SJCRH30 (cell line): ENCODE results near the gene ACP1. TPM values are rescaled to one million over a fixed set of nuclear protein-coding genes. Genes with fewer than 3 reads are reported as not detected.

Experiments
- DNase-seq, 2 experiments: peaks; one replicate each; pipeline ENCODE4 v3.0.0-alpha.2; 2015 to 2020
- H3K27ac ChIP-seq: fragments of 250-450 bp; sonication (Bioruptor Pico); 2 replicates; pipeline ENCODE4 v1.5.1; 2020; ENCODE audit warnings: mild to moderate bottlenecking, moderate library complexity
- H3K27me3 ChIP-seq: fragments of 250-450 bp; sonication (Bioruptor Pico); 2 replicates; pipeline ENCODE4 v1.5.1; 2020; ENCODE audit warnings: mild to moderate bottlenecking, moderate library complexity
- H3K36me3 ChIP-seq: fragments of 250-450 bp; sonication (Bioruptor Pico); 2 replicates; pipeline ENCODE4 v1.5.1; 2020; ENCODE audit warnings: mild to moderate bottlenecking, moderate library complexity
- H3K4me1 ChIP-seq: fragments of 250-450 bp; sonication (Bioruptor Pico); 2 replicates; pipeline ENCODE4 v1.5.1; 2020; ENCODE audit warnings: mild to moderate bottlenecking, moderate library complexity
- H3K4me3 ChIP-seq: fragments of 250-450 bp; sonication (Bioruptor Pico); 2 replicates; pipeline ENCODE4 v1.5.1; 2020; ENCODE audit warnings: mild to moderate bottlenecking, moderate library complexity
- H3K9me3 ChIP-seq: fragments of 250-450 bp; sonication (Bioruptor Pico); replicated peaks from 2 replicates; pipeline ENCODE4 v1.5.1; 2020; ENCODE audit warnings: mild to moderate bottlenecking, moderate library complexity
- total RNA-seq: library from RNA; depleted of rRNA; stranded (reverse); fragments of >200 nt; shearing (Covaris generic); gene quantifications from 2 replicates; pipeline ENCODE4 v1.2.3, GENCODE V29; 2014

ACP1 gene
- total RNA-seq, 1 experiment from 2014 or later: 244 TPM

DNA sequence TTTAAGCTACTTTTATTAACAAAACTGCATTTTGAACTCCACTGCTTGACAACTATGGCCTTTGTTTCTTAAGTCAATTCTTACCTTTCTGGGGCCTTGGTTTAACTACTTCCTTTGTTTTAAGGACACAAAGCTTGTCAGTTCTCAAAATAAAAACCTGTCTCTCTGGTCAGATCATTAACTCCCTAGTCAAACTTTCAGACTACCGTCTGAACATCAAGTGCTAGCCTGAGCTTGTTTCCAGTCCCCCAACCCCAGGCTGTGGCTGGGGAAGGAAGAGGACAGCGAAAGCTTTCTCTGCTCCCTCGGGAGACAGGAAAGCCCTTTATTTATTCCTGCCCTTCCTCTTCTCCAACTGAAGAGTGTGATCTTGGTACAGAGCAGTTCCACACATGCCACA lies 2.6 kb upstream of the ACP1 start:
- Histone ChIP-seq H3K4me1 (0 out of 2 replicates have a peak, but pooled peaks cover 6% of the 10 kb centered on the region), H3K36me3 (no peaks in the 10 kb centered on the region; the same call in 1 of the 2 replicates), H3K4me3 (no peak overlapping the region), H3K27me3 (no peaks in the 10 kb centered on the region), H3K27ac (no peak overlapping the region), H3K9me3 (no peaks in the 10 kb centered on the region; the same call in 1 of the 2 replicates)
- no peak for DNase-seq

DNA sequence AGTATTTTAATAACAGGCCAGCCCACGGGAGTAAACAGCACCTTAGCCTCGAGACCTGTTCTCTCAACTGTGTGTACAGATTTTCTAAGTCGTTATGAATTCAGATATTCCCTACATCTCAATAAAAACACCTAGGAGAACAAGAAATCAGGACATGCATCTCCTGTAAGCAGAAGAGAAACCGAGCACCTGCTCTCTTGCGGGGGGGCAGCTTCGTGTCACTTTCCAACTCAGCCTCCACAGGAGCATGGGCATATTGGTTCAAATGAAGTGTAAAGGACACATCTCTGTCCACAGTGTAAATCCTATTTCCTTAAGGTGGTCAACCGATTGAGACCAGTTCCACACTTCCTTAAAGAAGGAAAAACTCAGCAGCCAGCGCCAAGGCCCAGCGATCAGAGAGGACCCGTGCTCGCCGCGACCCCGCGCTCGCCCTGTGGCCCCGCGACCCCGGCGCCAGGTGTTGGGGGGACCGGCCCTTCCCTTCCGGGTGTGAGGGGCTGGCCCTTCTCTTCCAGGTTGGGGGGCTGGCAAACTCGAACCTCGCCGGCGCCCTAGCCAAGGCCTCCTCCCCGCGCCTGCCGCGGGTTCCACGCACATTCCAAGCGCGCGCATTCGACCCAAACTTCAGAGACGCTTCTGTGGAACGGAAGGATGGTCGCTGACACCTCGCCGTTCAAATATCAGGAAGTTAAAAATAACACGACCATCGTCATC lies 1.6 kb upstream of the ACP1 start:
- Histone ChIP-seq H3K27me3 (no peaks in the 10 kb centered on the region), H3K4me3 (no peak overlapping the region), H3K4me1 (0 out of 2 replicates have a peak, but pooled peaks cover 6% of the 10 kb centered on the region), H3K27ac (no peak overlapping the region), H3K36me3 (no peaks in the 10 kb centered on the region; the same call in 1 of the 2 replicates), H3K9me3 (no peaks in the 10 kb centered on the region)
- no peak for DNase-seq

DNA sequence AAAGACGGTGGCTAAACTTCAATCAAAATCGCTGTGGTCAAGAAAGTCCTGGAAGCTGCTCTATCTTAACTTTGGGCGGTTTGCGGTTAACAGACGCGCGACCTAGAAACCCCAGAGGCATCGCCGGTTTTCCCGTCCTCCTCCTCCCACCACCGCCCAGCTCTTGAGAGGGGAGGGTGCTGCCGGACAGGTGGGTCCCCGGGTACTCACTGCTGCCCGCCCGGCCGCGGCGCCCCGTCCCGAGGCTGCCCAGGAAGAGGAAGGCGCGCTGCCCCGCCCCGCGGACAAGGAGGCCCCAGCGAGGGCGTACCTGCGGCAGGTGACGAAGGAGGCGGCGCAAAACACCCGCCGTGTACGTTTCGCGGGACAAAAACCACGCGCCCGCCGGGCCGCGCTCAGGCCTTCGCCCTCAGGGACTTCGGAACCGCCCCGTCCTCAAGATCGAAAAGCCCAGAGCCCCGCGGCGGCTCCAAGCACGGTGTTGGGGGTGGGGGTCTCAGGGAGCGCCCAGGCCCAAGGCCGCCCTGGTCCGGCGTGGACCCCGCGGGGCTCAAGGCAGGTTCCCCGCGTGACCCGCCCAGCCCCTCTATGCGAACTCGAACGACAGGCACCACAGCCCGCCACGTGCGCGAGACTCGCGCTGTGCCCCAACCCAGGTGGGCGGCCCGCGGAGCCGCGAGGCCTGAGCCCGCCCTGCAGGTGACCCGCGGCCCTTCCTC lies 814 bp upstream of the ACP1 start, which contains the start of gene SH3YL1:
Gene SH3YL1, minus strand, starts transcription at position 259 of the 719 bp plus-strand sequence. Its CDS starts 48 bp downstream, at position 211.
- peak within 1 kb of the TSS; percentile 81 for H3K27ac ChIP-seq
- H3K4me1 ChIP-seq: 0 out of 2 replicates have a peak, but pooled peaks cover 6% of the 10 kb centered on the region
- H3K4me3 ChIP-seq: peak within 1 kb of the TSS; percentile 95
- H3K27me3 ChIP-seq: no peaks in the 10 kb centered on the region
- no peaks in the 10 kb centered on the region for H3K9me3 ChIP-seq
- H3K36me3 ChIP-seq: no peaks in the 10 kb centered on the region; the same call in 1 of the 2 replicates
- no peak for DNase-seq

DNA sequence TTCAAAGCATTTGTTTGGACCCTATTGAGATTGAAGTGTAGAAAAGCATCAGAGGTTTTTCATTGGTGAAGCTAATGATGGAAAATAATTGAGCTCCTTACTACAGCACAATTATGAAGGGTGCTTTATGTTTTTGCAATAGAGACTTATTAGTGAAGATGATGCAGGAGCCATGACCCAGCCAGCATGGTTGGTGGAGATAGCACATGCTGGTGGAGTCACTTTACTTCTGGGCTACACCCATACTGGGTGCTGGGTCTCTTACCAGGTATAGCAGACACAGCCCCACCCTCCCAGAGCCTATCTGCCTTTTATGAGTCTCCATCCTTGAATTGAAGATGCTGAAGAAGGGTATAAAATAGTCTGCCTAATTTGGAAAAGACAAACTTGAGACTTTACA lies 3.6 kb downstream of the ACP1 start:
- Histone ChIP-seq H3K27me3 (no peaks in the 10 kb centered on the region), H3K36me3 (peaks cover 20% of the 10 kb centered on the region), H3K4me3 (no peak overlapping the region), H3K27ac (no peak overlapping the region), H3K4me1 (0 out of 2 replicates have a peak, but pooled peaks cover 6% of the 10 kb centered on the region), H3K9me3 (no peaks in the 10 kb centered on the region)
- DNase-seq: no peak

DNA sequence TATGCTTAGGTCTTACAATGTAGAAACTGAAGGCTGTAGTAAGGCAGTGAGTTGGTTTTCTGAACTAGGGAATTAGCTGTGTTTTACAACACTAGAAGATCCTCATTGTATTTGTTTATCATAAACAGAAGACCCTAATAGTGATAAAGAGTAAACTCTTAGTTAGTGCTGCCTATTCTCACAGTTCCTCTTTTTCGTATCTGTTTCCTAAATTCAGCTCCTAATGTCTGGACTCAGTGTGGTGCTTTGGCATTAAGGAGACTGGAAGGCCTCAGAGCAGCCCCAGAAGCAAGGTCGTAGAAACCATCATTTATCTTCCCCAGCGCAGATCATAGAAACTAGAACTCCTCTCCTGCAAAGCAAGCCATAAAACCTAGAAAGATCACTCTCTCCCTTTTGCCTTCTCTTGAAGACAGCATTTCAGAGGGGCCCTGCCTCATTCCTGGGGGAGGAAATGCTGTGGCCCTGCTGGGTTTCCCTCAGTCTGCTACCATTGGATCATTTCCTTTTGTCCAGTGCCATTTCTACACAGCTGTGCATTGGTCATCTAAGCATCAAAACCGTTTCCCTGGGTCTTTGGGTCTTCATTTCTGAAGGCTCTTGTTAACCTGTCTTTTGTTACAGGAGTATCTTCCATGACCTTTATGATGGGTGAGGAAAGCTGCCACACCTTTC lies 4.7 kb downstream of the ACP1 start:
- no peak overlapping the region for H3K27ac ChIP-seq
- 0 out of 2 replicates have a peak, but pooled peaks cover 6% of the 10 kb centered on the region for H3K4me1 ChIP-seq
- no peak for DNase-seq
- peaks cover 29% of the 10 kb centered on the region for H3K36me3 ChIP-seq
- H3K4me3 ChIP-seq: no peak overlapping the region
- H3K27me3 ChIP-seq: no peaks in the 10 kb centered on the region
- H3K9me3 ChIP-seq: no peaks in the 10 kb centered on the region

DNA sequence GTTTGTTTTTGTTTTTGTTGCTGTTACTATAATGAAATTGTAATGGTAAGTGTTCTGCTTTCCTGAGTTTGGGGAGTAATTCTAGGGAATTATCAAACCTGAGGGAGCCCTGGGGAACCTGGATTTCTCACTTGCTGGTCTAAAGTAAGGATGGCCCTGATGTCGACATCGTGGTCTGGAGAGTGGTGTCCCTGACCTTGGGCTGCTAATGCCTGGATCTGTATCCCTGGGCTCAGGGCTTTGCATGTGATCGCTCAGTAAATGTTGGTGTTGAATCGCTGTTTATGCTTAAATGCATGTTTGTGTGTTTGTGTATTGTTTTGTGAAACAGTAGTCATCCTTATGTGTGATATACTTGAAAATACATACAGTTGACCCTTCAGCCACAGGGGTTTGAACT lies 6.1 kb downstream of the ACP1 start:
- Histone ChIP-seq H3K27ac (no peak overlapping the region), H3K4me1 (0 out of 2 replicates have a peak, but pooled peaks cover 3% of the 10 kb centered on the region), H3K27me3 (no peaks in the 10 kb centered on the region), H3K9me3 (no peaks in the 10 kb centered on the region), H3K4me3 (no peak overlapping the region), H3K36me3 (peaks cover 41% of the 10 kb centered on the region)
- no peak for DNase-seq

DNA sequence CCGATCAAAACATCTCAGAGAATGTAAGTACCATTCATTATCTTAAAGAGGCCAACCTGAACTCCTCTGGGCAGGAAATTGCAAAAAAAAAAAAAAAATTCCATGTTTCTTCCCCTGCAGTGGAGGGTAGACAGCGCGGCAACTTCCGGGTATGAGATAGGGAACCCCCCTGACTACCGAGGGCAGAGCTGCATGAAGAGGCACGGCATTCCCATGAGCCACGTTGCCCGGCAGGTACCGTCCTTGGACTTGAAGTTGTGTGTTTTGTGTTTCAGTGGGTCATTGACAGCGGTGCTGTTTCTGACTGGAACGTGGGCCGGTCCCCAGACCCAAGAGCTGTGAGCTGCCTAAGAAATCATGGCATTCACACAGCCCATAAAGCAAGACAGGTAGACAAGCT lies 7.2 kb downstream of the ACP1 start:
- H3K9me3 ChIP-seq: no peaks in the 10 kb centered on the region
- no peak overlapping the region for H3K4me3 ChIP-seq
- peaks cover 50% of the 10 kb centered on the region for H3K36me3 ChIP-seq
- DNase-seq: no peak
- H3K27me3 ChIP-seq: no peaks in the 10 kb centered on the region
- H3K4me1 ChIP-seq: no peaks in the 10 kb centered on the region
- H3K27ac ChIP-seq: no peak overlapping the region

DNA sequence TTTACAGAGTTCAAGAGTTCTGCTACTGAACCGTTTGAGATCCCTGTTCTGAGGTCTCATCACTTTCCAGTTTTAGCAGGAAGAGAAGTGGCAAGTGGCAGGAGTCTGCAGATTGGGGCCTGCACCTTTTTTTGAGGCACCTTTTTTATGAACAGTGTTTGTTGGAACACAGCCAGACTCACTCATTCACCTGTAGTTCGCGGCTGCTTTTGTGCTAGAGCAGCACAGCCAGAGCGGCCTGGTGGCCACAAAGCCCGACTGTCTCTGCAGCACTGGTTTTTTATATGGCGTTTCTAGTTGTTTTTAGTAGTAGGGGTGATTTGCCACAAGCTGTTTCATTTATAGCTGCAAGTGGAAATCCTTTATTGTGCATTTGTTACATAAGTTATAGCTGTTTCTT lies 8.6 kb downstream of the ACP1 start:
- no peaks in the 10 kb centered on the region for H3K27me3 ChIP-seq
- no peak overlapping the region for H3K4me3 ChIP-seq
- peaks cover 61% of the 10 kb centered on the region for H3K36me3 ChIP-seq
- no peak for DNase-seq
- no peaks in the 10 kb centered on the region for H3K9me3 ChIP-seq
- no peaks in the 10 kb centered on the region for H3K4me1 ChIP-seq
- H3K27ac ChIP-seq: no peak overlapping the region

DNA sequence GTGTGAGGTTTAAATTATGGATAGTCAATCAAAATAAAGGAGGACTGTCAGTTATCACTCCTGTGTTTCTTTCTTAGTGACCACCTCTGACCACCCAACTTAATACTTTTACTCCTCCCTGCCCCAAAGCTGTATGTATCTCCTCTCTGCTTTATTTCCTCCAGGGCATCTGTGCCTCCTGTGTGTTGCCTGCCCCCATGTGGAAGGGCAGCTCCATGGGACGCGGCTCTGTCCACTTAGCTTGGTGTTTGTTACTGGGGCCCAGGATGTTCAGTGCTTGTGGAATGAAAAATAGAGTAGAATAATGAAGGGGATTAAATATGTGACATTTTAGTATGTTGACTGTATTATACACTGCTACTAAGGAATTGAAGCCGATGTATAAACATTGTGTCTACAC lies 9.8 kb downstream of the ACP1 start:
- Histone ChIP-seq H3K4me3 (no peak overlapping the region), H3K4me1 (no peaks in the 10 kb centered on the region), H3K27ac (no peak overlapping the region), H3K9me3 (no peaks in the 10 kb centered on the region), H3K27me3 (no peaks in the 10 kb centered on the region), H3K36me3 (peaks cover 71% of the 10 kb centered on the region)
- DNase-seq: no peak

DNA sequence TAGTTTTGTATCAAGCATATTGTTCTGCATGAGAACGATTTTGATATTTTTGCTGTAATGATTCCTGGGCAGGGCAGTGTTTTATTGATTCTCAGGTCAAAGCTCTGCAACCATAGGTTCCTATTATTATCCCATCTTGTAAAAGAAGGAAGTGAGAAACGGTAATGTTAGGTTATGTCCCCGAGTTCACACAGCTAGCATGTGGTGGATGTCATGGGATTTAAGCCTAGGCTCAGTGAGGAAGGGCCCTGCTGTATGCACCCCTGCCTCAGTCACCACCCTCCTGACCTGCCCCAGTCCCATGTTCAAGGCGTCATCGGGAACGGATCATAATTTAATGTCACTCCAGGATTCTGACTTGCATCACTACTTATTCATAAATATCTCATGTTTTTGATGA lies 10.7 kb downstream of the ACP1 start:
- no peaks in the 10 kb centered on the region for H3K27me3 ChIP-seq
- peaks cover 74% of the 10 kb centered on the region for H3K36me3 ChIP-seq
- no peaks in the 10 kb centered on the region for H3K4me1 ChIP-seq
- no peak overlapping the region for H3K4me3 ChIP-seq
- no peak for DNase-seq
- H3K27ac ChIP-seq: no peak overlapping the region
- H3K9me3 ChIP-seq: no peaks in the 10 kb centered on the region

DNA sequence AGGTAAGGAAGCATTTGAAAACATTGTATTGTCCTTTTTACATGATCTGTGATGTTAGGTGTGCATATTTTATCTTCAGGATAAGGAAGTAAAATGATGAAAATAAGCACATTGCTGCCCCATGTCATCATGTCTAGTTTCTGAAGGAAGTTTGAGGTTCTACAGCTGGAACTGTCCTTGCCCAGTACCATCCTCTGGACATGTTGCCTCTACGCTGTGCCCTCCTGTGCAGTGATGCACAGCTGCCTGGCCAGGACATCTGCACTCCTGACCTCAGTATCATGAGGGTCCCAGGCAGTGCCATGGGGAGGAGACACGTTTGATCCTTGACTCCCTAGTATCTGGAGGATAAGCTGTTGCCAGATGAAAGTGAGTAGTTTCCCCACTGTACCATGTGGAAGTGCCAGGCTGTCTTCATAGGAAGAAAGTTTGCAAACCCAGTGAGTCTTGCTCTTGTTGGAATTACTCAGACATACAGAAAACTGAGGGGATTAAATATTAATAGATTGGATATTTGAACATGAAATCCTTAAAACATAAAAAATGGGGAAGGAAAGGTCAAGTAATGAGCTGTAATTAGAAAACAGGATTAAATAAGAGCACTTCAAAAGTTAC lies 13.7 kb downstream of the ACP1 start:
- Histone ChIP-seq H3K4me3 (no peak overlapping the region), H3K27ac (no peak overlapping the region), H3K4me1 (no peaks in the 10 kb centered on the region), H3K36me3 (peaks cover 82% of the 10 kb centered on the region), H3K9me3 (no peaks in the 10 kb centered on the region), H3K27me3 (no peaks in the 10 kb centered on the region)
- DNase-seq: no peak

DNA sequence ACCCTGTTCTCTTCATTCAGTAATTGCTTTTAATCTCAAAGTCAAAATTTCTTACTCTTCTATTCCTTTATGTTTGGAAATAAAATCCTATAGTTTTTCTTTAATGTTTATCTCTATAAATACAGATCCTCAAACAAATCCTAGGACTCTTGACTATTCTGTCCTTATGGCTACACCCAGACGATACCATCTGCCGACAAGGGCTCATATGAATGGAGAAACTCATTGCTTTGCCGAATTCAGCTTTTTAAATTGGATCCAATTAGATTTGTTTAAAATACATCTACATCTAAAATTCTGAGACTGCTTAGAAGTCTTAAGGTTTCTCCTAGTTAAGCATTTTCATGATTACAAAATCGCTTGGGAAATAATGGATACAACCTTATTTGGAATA lies 14.2 kb downstream of the ACP1 start:
- H3K9me3 ChIP-seq: no peaks in the 10 kb centered on the region
- no peaks in the 10 kb centered on the region for H3K27me3 ChIP-seq
- H3K4me1 ChIP-seq: no peaks in the 10 kb centered on the region
- no peak for DNase-seq
- peaks cover 77% of the 10 kb centered on the region for H3K36me3 ChIP-seq
- no peak overlapping the region for H3K27ac ChIP-seq
- no peak overlapping the region for H3K4me3 ChIP-seq

DNA sequence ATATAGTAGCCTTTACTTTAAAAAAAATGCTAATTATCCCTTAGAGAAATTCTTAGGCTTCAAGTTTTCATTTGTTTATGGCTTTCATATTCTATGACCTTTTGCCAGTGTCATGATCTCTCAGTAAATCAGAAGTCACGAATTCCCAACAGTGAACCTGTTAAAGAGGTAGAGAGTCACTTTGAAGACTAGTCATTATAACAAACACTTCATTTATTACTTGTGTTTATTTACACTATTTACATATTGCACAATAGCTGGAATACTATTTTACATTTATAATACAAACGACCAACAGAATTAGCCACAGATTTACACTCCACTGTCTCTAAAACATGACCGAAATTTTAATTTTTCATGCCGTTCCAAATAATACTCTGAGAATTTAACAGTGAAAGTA lies 14.6 kb downstream of the ACP1 start:
- H3K9me3 ChIP-seq: no peaks in the 10 kb centered on the region
- H3K36me3 ChIP-seq: peaks cover 74% of the 10 kb centered on the region
- H3K4me1 ChIP-seq: no peaks in the 10 kb centered on the region
- no peak overlapping the region for H3K27ac ChIP-seq
- no peak for DNase-seq
- no peaks in the 10 kb centered on the region for H3K27me3 ChIP-seq
- no peak overlapping the region for H3K4me3 ChIP-seq

DNA sequence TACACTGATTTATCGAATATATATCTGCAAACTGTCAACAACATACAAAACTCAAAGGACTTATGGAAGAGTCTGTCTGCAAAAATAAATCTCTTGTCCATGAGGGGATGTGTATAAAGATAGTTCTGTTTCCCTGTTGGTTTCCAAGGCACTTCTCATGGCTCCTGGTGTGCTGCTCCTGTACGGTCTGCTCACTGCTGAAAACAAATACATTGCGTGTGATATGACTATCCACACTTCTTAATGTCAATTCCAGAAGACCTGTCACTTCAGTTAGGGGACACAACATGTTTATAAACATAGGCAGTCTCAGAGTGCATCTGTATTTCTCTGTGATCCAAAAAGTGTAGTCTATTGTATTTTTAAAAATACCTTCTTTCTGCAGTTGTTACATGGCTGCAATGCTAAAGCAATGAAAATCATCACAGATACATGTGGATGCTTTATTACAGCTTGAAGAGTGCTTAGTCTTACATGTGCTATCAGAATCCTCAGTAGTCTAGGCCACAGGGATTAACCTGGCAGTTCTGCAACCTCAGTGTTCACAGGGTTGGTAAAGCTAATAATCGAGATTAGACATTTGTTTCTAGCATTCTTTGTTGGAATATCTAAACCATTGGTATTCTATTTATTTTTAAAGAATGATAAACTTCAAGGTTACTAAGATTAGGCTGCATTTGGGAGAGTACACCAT lies 15.4 kb downstream of the ACP1 start:
- no peak overlapping the region for H3K27ac ChIP-seq
- no peaks in the 10 kb centered on the region for H3K9me3 ChIP-seq
- no peaks in the 10 kb centered on the region for H3K27me3 ChIP-seq
- no peaks in the 10 kb centered on the region for H3K4me1 ChIP-seq
- DNase-seq: no peak
- no peak overlapping the region for H3K4me3 ChIP-seq
- H3K36me3 ChIP-seq: peaks cover 67% of the 10 kb centered on the region
